T-helper 1 cell treated with Interleukin-12 subunit alpha and Interleukin-12 subunit beta and Interleukin-4 antibody, amounts not matched to agents 30 ng/mL and 1 ng/mL, for 36 hours (primary cell): ENCODE data around the gene TPM4. TPM values are rescaled to one million over a fixed set of nuclear protein-coding genes. Genes with fewer than 3 reads are reported as not detected.

ENCODE experiments used
- intact Hi-C: fragments of 100-400 bp; cut with micrococcal nuclease; formaldehyde crosslinking; loops from one replicate; pipeline ENCODE4 v1.15.1; 2024
- total RNA-seq: library from RNA; stranded (reverse); gene quantifications from 2 replicates; pipeline ENCODE4 v1.2.3, GENCODE V29; 2022

TPM4 gene
- total RNA-seq, 1 donor from 2014 or later = 565 TPM

DNA sequence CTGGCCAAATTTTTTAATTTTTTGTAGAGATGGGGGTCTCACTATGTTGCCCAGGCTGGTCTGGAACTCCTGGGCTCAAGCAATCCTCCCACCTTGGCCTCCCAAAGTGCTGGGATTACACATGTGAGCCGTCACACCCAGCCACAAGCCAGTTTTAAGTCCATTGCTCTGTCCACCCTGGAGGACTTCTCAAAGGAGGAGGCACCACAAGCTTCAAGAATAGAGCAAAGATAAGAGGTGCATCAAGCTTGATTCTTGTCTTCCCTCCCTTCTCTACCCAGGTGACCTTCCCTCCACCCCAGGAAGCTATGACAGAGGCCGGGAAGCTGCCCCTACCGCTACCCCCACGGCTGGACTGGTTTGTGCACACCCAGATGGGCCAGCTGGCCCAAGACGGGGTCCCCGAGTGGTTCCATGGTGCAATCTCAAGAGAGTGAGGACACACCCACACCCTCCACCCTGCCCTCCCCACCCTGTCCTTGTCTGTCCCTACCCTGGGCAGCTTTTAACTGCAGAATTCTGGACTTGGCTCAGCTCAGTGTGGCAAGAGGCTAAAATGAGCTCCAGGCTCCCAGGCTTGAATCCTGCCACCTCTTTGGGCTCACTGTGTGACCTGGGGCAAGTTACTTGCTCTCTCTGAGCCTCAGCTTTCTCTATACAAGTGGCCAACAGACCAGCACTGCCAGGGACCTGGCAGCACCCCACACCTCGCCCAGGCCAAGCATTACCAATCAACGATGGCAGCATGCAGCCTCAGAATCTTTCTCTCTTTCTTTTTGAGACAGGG is 72.3 kb downstream of the TPM4 start:
- intact Hi-C loops = no loop called here

Other genes starting within 250 kb of the TPM4 start
- gene CYP4F2, start 178.4 kb upstream of the TPM4 start, total RNA-seq = not detected in 2 replicates
- gene CYP4F11, start 142.0 kb upstream of the TPM4 start, total RNA-seq = not detected in 2 replicates
- not detected in 2 replicates for gene OR10H4, start 127.5 kb upstream of the TPM4 start, total RNA-seq
- 175 and 193 TPM in 2 replicates for gene RAB8A, start 35.4 kb downstream of the TPM4 start, total RNA-seq
- 60.5 and 63.2 TPM in 2 replicates for gene HSH2D, start 67.2 kb downstream of the TPM4 start, total RNA-seq
- gene CIB3, start 97.0 kb downstream of the TPM4 start, total RNA-seq = not detected in 2 replicates
- gene FAM32A, start 108.9 kb downstream of the TPM4 start, total RNA-seq = 67.4 and 69.3 TPM in 2 replicates
- gene AP1M1, start 121.4 kb downstream of the TPM4 start, total RNA-seq = 142 and 158 TPM in 2 replicates
- 175 and 177 TPM in 2 replicates for gene KLF2, start 248.3 kb downstream of the TPM4 start, total RNA-seq